Keratinocyte (primary cell): Measurements from ENCODE around the gene MESP2. TPM values are rescaled to one million over a fixed set of nuclear protein-coding genes. Genes with fewer than 3 reads are reported as not detected.

Source experiments
- DNase-seq: peaks from one replicate; pipeline ENCODE4 v3.0.0-alpha.2; 2011; ENCODE audit warnings: low read depth, missing footprints, low spot score
- FAIRE-seq: peaks from 2 replicates; lab custom pipeline; 2011; peaks lifted over from hg19 to GRCh38; lab: Jason Lieb, UNC
- H2AFZ ChIP-seq: 2 replicates; pipeline ENCODE4 v1.6.0; 2012; ENCODE audit warnings: low read length, control low read depth, inconsistent platforms; ENCODE audit not compliant: control insufficient read depth
- H3K27ac ChIP-seq: 2 replicates; pipeline ENCODE4 v1.5.1; 2011; ENCODE audit warnings: low read length; ENCODE audit not compliant: control insufficient read depth, insufficient read depth
- H3K27me3 ChIP-seq: 3 replicates; pipeline ENCODE4 v1.6.0; 2011; ENCODE audit warnings: low read length; ENCODE audit not compliant: control insufficient read depth, insufficient read depth; ENCODE audit errors: extremely low read depth
- H3K36me3 ChIP-seq, 2 experiments: 2 replicates in 1 of 2; 3 replicates in 1 of 2; pipeline ENCODE4 v1.5.1; 2011; ENCODE audit warnings: low read length in 2 of 2, mild to moderate bottlenecking in 1 of 2; ENCODE audit not compliant: control insufficient read depth in 2 of 2, insufficient read depth in 2 of 2; ENCODE audit errors: extremely low read depth in 1 of 2
- H3K4me1 ChIP-seq: 3 replicates; pipeline ENCODE4 v1.5.1; 2011; ENCODE audit warnings: low read length; ENCODE audit not compliant: control insufficient read depth, insufficient read depth; ENCODE audit errors: extremely low read depth
- H3K4me2 ChIP-seq: 3 replicates; pipeline ENCODE4 v1.6.0; 2011; ENCODE audit warnings: low read depth, low read length; ENCODE audit not compliant: control insufficient read depth, insufficient read depth; ENCODE audit errors: extremely low read depth
- H3K4me3 ChIP-seq, 3 experiments: fragments of 200-600 bp in 1 of 3; sonication (generic) in 1 of 3; 2 replicates in 2 of 3; 3 replicates in 1 of 3; pipeline ENCODE4 v1.5.1; 2011 to 2016; ENCODE audit warnings: low read length in 3 of 3, mild to moderate bottlenecking in 3 of 3, control low read depth in 2 of 3, inconsistent platforms in 1 of 3, low read depth in 1 of 3, mixed read lengths in 1 of 3, mixed run types in 1 of 3, moderate library complexity in 1 of 3; ENCODE audit not compliant: control insufficient read depth in 2 of 3, insufficient read depth in 2 of 3; ENCODE audit errors: extremely low read depth in 1 of 3
- H3K79me2 ChIP-seq: 2 replicates; pipeline ENCODE4 v1.6.0; 2012; ENCODE audit warnings: low read length; ENCODE audit not compliant: control insufficient read depth, insufficient read depth
- H3K9ac ChIP-seq: 3 replicates; pipeline ENCODE4 v1.6.0; 2011; ENCODE audit warnings: low read length; ENCODE audit not compliant: control insufficient read depth, insufficient read depth; ENCODE audit errors: extremely low read depth
- H3K9me1 ChIP-seq: 3 replicates; pipeline ENCODE4 v1.6.0; 2011; ENCODE audit warnings: low read length; ENCODE audit not compliant: control insufficient read depth, insufficient read depth; ENCODE audit errors: extremely low read depth
- H3K9me3 ChIP-seq: 2 replicates; pipeline ENCODE4 v1.5.1; 2012; ENCODE audit warnings: low read depth, low read length; ENCODE audit not compliant: control insufficient read depth
- H4K20me1 ChIP-seq: 3 replicates; pipeline ENCODE4 v1.6.0; 2011; ENCODE audit warnings: low read length; ENCODE audit not compliant: control insufficient read depth, insufficient read depth; ENCODE audit errors: extremely low read depth
- EZH2 ChIP-seq: IDR thresholded peaks from one replicate; pipeline ENCODE4 v1.6.1; 2012; ENCODE audit warnings: inconsistent platforms, mild to moderate bottlenecking, low read length, moderate library complexity
- dilution Hi-C: fragments of 300-500 bp; cut with MboI; formaldehyde crosslinking; loops from one replicate; pipeline ENCODE4 v1.7.0; 2020; ENCODE audit warnings: low sequenced_read_pairs; ENCODE audit not compliant: extremely low pct_ligation_motif_present
- polyA plus RNA-seq, 5 experiments: library from polyadenylated mRNA; depleted of rRNA in 3 of 5; stranded (reverse) in 3 of 5; stranded (forward) in 1 of 5; unstranded in 1 of 5; fragments of >200 nt; gene quantifications; 1 replicate in 1 of 5; 2 replicates in 3 of 5; 3 replicates in 1 of 5; pipeline versions ENCODE4 v1.2.1 to v1.2.3, GENCODE V29; 2011 to 2012; ENCODE audit warnings: missing spikeins in 2 of 5, low read depth in 1 of 5, low replicate concordance in 1 of 5
- TF ChIP-seq, protein P1 (sequence below), 3 experiments: IDR thresholded peaks in 1 of 3; conservative IDR thresholded peaks in 1 of 3; optimal IDR thresholded peaks in 1 of 3; 2 replicates in 2 of 3; 3 replicates in 1 of 3; pipeline versions ENCODE3 to v1.5.1; 2011; ENCODE audit warnings: low read length in 3 of 3, mild to moderate bottlenecking in 3 of 3, moderate library complexity in 2 of 3, control low read depth in 1 of 3, inconsistent platforms in 1 of 3; ENCODE audit not compliant: insufficient read depth in 2 of 3; ENCODE audit errors: extremely low read depth in 1 of 3

Gene MESP2
- polyA plus RNA-seq, 1 donor (not counting 4 experiments of a cell fraction or from before 2014, with no cell fraction given) = 0.39 TPM

DNA sequence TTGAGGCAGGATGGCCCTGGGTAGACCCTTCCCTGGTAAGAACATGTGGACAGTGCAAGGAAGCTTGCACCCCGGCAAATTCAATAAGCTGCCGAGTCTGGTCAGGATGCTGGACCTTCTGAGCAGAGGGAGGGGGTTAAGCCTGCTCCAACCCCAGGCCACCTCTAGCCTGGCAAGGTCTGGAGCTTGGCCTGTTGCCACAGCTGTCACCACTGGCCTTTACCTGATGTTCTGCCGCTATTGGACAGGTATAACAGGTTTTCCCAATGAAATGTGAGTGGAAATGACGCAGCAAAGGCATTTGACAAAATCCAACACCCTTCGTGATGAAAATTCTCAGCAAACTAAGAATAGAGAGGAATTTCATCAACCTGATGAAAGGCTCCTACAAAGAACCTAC is 24.4 kb upstream of the MESP2 start:
- TF ChIP-seq, protein P1, sequence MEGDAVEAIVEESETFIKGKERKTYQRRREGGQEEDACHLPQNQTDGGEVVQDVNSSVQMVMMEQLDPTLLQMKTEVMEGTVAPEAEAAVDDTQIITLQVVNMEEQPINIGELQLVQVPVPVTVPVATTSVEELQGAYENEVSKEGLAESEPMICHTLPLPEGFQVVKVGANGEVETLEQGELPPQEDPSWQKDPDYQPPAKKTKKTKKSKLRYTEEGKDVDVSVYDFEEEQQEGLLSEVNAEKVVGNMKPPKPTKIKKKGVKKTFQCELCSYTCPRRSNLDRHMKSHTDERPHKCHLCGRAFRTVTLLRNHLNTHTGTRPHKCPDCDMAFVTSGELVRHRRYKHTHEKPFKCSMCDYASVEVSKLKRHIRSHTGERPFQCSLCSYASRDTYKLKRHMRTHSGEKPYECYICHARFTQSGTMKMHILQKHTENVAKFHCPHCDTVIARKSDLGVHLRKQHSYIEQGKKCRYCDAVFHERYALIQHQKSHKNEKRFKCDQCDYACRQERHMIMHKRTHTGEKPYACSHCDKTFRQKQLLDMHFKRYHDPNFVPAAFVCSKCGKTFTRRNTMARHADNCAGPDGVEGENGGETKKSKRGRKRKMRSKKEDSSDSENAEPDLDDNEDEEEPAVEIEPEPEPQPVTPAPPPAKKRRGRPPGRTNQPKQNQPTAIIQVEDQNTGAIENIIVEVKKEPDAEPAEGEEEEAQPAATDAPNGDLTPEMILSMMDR (optimal IDR thresholded peaks at IDR 0.05 in 1 of 3, IDR thresholded peaks at IDR 0.05 in 1 of 3, conservative IDR thresholded peaks at IDR 0.05 in 1 of 3; ENCODE audit: extremely low read depth in 1 of 3, insufficient read depth in 2 of 3, low read length in 3 of 3) = no peak
- TF ChIP-seq EZH2 = no peak
- H3K4me3 ChIP-seq = no peak overlapping the region
- H3K9me3 ChIP-seq = no peaks in the 10 kb centered on the region
- H3K27ac ChIP-seq = no peak overlapping the region
- no peak overlapping the region for H2AFZ ChIP-seq
- peaks cover 7% of the 10 kb centered on the region for H3K27me3 ChIP-seq
- no peaks in the 10 kb centered on the region for H3K36me3 ChIP-seq
- no peak overlapping the region for H3K9ac ChIP-seq
- peaks cover 4% of the 10 kb centered on the region for H3K4me1 ChIP-seq
- H3K4me2 ChIP-seq = no peak overlapping the region
- dilution Hi-C loops = loop anchor here (25.0 kb wide), 1 partner anchor 111 kb away; no protein-coding TSS in a partner anchor
- no peaks in the 10 kb centered on the region for H3K9me1 ChIP-seq
- no peak for DNase-seq
- no peak for FAIRE-seq
- no peaks in the 10 kb centered on the region for H4K20me1 ChIP-seq
- H3K79me2 ChIP-seq = no peaks in the 10 kb centered on the region

DNA sequence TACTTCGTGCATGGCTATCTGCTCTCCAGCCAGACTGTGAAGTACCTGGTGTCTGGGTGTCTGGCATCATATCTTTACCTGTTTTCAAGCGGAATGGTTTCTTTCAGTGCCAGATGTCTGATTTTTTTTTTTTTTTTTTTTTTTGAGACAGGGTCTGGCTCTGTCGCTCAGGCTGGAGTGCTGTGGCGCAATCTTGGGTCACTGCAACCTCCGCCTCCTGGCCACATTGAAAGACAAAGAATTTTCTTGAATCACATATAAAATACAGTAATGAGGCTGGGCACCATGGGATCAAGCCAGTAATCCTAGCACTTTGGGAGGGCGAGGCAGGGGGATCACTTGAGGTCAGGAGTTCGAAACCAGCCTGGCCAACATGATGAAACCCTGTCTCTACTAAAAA is 22.3 kb upstream of the MESP2 start:
- DNase-seq (no peak), FAIRE-seq (no peak)
- Histone ChIP-seq H3K9me1 (no peaks in the 10 kb centered on the region), H3K4me2 (no peak overlapping the region), H3K9me3 (no peaks in the 10 kb centered on the region), H3K9ac (no peak overlapping the region), H3K79me2 (no peaks in the 10 kb centered on the region), H4K20me1 (no peaks in the 10 kb centered on the region), H3K4me1 (peaks cover 4% of the 10 kb centered on the region), H3K27ac (no peak overlapping the region), H3K4me3 (no peak overlapping the region), H3K36me3 (no peaks in the 10 kb centered on the region), H3K27me3 (peaks cover 7% of the 10 kb centered on the region), H2AFZ (no peak overlapping the region)
- dilution Hi-C loops = loop anchor here (25.0 kb wide), 1 partner anchor 108 kb away; no protein-coding TSS in a partner anchor
- TF ChIP-seq, protein P1 (optimal IDR thresholded peaks at IDR 0.05 in 1 of 3, IDR thresholded peaks at IDR 0.05 in 1 of 3, conservative IDR thresholded peaks at IDR 0.05 in 1 of 3; ENCODE audit: extremely low read depth in 1 of 3, insufficient read depth in 2 of 3, low read length in 3 of 3) = no peak
- no peak for TF ChIP-seq EZH2
